HEK293T (cell line): Measurements from ENCODE around the gene THTPA.

Experiments
- CTCF ChIA-PET: fragments of 350-600 bp; formaldehyde crosslinking; extraction: SDS; loops from one replicate; lab custom pipeline; 2021; ENCODE audit warnings: antibody characterized with exemption, inconsistent platforms; lab: Yijun Ruan, JAX
- POLR2A ChIA-PET: fragments of 350-600 bp; formaldehyde crosslinking; extraction: SDS; loops from one replicate; lab custom pipeline; 2020; ENCODE audit warnings: antibody characterized with exemption, inconsistent platforms; lab: Yijun Ruan, JAX
- DNase-seq: peaks from one replicate; pipeline ENCODE4 v3.0.0; 2012; ENCODE audit warnings: mixed read lengths; ENCODE audit errors: extremely low spot score
- ARNT ChIP-seq: fragments of 450-650 bp; IDR thresholded peaks from 2 replicates; pipeline ENCODE4 v1.6.1; 2017; ENCODE audit warnings: mild to moderate bottlenecking
- BHLHE40 ChIP-seq: fragments of 450-650 bp; IDR thresholded peaks from 2 replicates; pipeline ENCODE4 v1.6.1; 2016; ENCODE audit warnings: mild to moderate bottlenecking, moderate library complexity, borderline replicate concordance
- CTBP1 ChIP-seq: fragments of 450-650 bp; IDR thresholded peaks from 2 replicates; pipeline ENCODE4 v1.6.1; 2016; ENCODE audit warnings: borderline replicate concordance
- ELF4 ChIP-seq: fragments of 450-650 bp; IDR thresholded peaks from 2 replicates; pipeline ENCODE4 v1.6.1; 2017; ENCODE audit warnings: antibody characterized with exemption
- FOXA1 ChIP-seq: fragments of 450-650 bp; IDR thresholded peaks from 2 replicates; pipeline ENCODE4 v1.6.1; 2016; ENCODE audit warnings: mild to moderate bottlenecking
- FOXK2 ChIP-seq: fragments of 450-650 bp; IDR thresholded peaks from 2 replicates; pipeline ENCODE4 v1.6.1; 2016; ENCODE audit warnings: mild to moderate bottlenecking
- FOXM1 ChIP-seq: fragments of 450-650 bp; IDR thresholded peaks from 2 replicates; pipeline ENCODE4 v1.6.1; 2017; ENCODE audit warnings: mild to moderate bottlenecking, borderline replicate concordance
- HDGF ChIP-seq: fragments of 450-650 bp; IDR thresholded peaks from 2 replicates; pipeline ENCODE4 v1.6.1; 2017; ENCODE audit warnings: antibody characterized with exemption, borderline replicate concordance
- L3MBTL2 ChIP-seq: fragments of 450-650 bp; conservative IDR thresholded peaks from 2 replicates; pipeline ENCODE4 v1.6.1; 2016; ENCODE audit warnings: mild to moderate bottlenecking
- LEF1 ChIP-seq: fragments of 450-650 bp; IDR thresholded peaks from 2 replicates; pipeline ENCODE4 v1.6.1; 2017; ENCODE audit warnings: mild to moderate bottlenecking, borderline replicate concordance
- NFRKB ChIP-seq: fragments of 450-650 bp; IDR thresholded peaks from 2 replicates; pipeline ENCODE4 v1.6.1; 2016; ENCODE audit warnings: mild to moderate bottlenecking, moderate library complexity
- SP1 ChIP-seq: fragments of 450-650 bp; IDR thresholded peaks from 2 replicates; pipeline ENCODE4 v1.6.1; 2017
- SUZ12 ChIP-seq: fragments of 450-650 bp; IDR thresholded peaks from 2 replicates; pipeline ENCODE4 v1.6.1; 2016; ENCODE audit warnings: mild to moderate bottlenecking
- TARDBP ChIP-seq: fragments of 450-650 bp; IDR thresholded peaks from 2 replicates; pipeline ENCODE4 v1.6.1; 2016
- ZNF384 ChIP-seq: fragments of 450-650 bp; IDR thresholded peaks from 2 replicates; pipeline ENCODE4 v1.6.1; 2016
- TF ChIP-seq, protein P1 (sequence below): fragments of 450-650 bp; IDR thresholded peaks from 2 replicates; pipeline ENCODE4 v1.6.1; 2016

The THTPA gene

GRCh38 chr14:23578560-23579310 is 22.7 kb downstream of the THTPA start, which contains the start of gene JPH4:
Gene JPH4 (minus strand): TSS chr14:23578790. CDS start chr14:23577453, 1,337 bp downstream.
- no peak for DNase-seq
- CTCF ChIA-PET, result interaction anchor here (1.0 kb wide), 1 partner anchor 10 kb away, joined by 3 read pairs; no protein-coding TSS in a partner anchor
- TF ChIP-seq ZNF384, result no peak
- TF ChIP-seq SP1, result no peak
- no peak for TF ChIP-seq CTBP1
- no peak for TF ChIP-seq NFRKB
- no peak for TF ChIP-seq ELF4
- POLR2A ChIA-PET, result no interaction called here

GRCh38 chr14:23579311-23579630 is 23.2 kb downstream of the THTPA start:
- no peak for DNase-seq
- CTCF ChIA-PET, result interaction anchor here (1.0 kb wide), 2 partner anchors 10 kb away, joined by 3 read pairs; no protein-coding TSS in a partner anchor
- POLR2A ChIA-PET, result no interaction called here
- TF ChIP-seq ARNT, result no peak
- no peak for TF ChIP-seq L3MBTL2
- TF ChIP-seq HDGF, result no peak
- no peak for TF ChIP-seq FOXA1
- no peak for TF ChIP-seq SP1
- no peak for TF ChIP-seq ELF4
- no peak for TF ChIP-seq LEF1
- no peak for TF ChIP-seq FOXM1
- no peak for TF ChIP-seq SUZ12
- no peak for TF ChIP-seq BHLHE40
- TF ChIP-seq, protein P1, sequence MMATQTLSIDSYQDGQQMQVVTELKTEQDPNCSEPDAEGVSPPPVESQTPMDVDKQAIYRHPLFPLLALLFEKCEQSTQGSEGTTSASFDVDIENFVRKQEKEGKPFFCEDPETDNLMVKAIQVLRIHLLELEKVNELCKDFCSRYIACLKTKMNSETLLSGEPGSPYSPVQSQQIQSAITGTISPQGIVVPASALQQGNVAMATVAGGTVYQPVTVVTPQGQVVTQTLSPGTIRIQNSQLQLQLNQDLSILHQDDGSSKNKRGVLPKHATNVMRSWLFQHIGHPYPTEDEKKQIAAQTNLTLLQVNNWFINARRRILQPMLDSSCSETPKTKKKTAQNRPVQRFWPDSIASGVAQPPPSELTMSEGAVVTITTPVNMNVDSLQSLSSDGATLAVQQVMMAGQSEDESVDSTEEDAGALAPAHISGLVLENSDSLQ, result no peak
- TF ChIP-seq FOXK2, result no peak
- no peak for TF ChIP-seq NFRKB
- no peak for TF ChIP-seq TARDBP
- no peak for TF ChIP-seq ZNF384
- no peak for TF ChIP-seq CTBP1

- DNase-seq, result no peak
- POLR2A ChIA-PET, result no interaction called here
- TF ChIP-seq SUZ12, result no peak
- TF ChIP-seq CTBP1, result no peak
- no peak for TF ChIP-seq ZNF384
- TF ChIP-seq L3MBTL2, result no peak
- TF ChIP-seq LEF1, result no peak
- no peak for TF ChIP-seq FOXA1
- no peak for TF ChIP-seq NFRKB
- TF ChIP-seq ARNT, result no peak
- TF ChIP-seq, protein P1, result no peak
- TF ChIP-seq SP1, result no peak
- TF ChIP-seq ELF4, result no peak
- TF ChIP-seq FOXM1, result no peak
- no peak for TF ChIP-seq FOXK2
- TF ChIP-seq TARDBP, result no peak
- TF ChIP-seq BHLHE40, result no peak
- CTCF ChIA-PET, result interaction anchor here (1.0 kb wide), 1 partner anchor 10 kb away, joined by 3 read pairs; no protein-coding TSS in a partner anchor
Observed at GRCh38 chr14:23579739-23580138, 23.7 kb downstream of the THTPA start.

GRCh38 chr14:23580152-23580926 is 24.3 kb downstream of the THTPA start:
- DNase-seq, result no peak
- CTCF ChIA-PET, result interaction anchor here (0.7 to 1.0 kb wide), 2 partner anchors 9 to 11 kb away, joined by 3 read pairs; no protein-coding TSS in a partner anchor
- POLR2A ChIA-PET, result interaction anchor here (0.7 kb wide), 1 partner anchor 13 kb away, joined by 3 read pairs; the partner anchor contains the start of gene AP1G2
- TF ChIP-seq SP1 (no peak), ELF4 (no peak), LEF1 (no peak), HDGF (no peak), FOXM1 (no peak), L3MBTL2 (no peak), SUZ12 (no peak), CTBP1 (no peak), FOXA1 (no peak), ARNT (no peak), ZNF384 (no peak), TARDBP (no peak), FOXK2 (no peak), BHLHE40 (no peak), NFRKB (no peak)
- TF ChIP-seq, protein P1, result no peak

DNA sequence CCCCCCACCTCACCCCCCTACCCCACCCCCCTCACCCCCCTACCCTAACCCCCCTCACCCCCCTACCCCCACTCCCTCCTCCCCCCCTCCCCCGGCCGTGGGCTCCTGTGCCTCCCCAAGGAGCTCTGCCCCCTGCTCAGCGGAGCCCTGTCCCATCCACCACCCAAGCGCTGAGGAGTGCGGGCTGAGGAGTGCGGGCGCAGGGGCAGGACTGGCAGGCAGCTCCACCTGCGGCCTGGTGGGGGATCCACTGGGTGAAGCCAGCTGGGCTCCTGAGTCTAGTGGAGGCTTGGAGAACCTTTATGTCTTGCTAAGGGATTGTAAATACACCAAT is 24.8 kb downstream of the THTPA start:
- DNase-seq, result no peak
- no peak for TF ChIP-seq L3MBTL2
- TF ChIP-seq, protein P1, result no peak
- no peak for TF ChIP-seq FOXA1
- CTCF ChIA-PET, result interaction anchor here (0.7 kb wide), 1 partner anchor 9 kb away, joined by 3 read pairs; no protein-coding TSS in a partner anchor
- POLR2A ChIA-PET, result interaction anchor here (0.7 kb wide), 1 partner anchor 14 kb away, joined by 3 read pairs; the partner anchor contains the start of gene AP1G2
